Measurements from ENCODE around the gene CCDC102A. TPM values are rescaled to one million over a fixed set of nuclear protein-coding genes. Genes with fewer than 3 reads are reported as not detected.

CCDC102A gene
- total and polyA plus RNA-seq, 2 of the 13 experiments (the other 11 are each of a cell fraction or from before 2014, with no cell fraction given) = 2.1 to 2.8 TPM

GRCh38 chr16:57556941-57557541 lies 20.7 kb upstream of the CCDC102A start (continued):
- TF ChIP-seq NFAT5 (CRISPR knock-in tag; IDR thresholded peaks at IDR 0.05) (no peak), HNRNPL (IDR thresholded peaks at IDR 0.05; ENCODE audit: low read depth, low read length) (no peak)

- ATAC-seq (no peak), FAIRE-seq (no peak), DNase-seq (ENCODE audit: low spot score) (no peak)
- Histone ChIP-seq H3K27ac (ENCODE audit: extremely low read length, insufficient read depth, low read length) (no peak overlapping the region), H3K27me3 (ENCODE audit: control insufficient read depth in 1 of 2, insufficient read depth in 2 of 2, low read length in 2 of 2) (peaks cover 2 to 4% of the 10 kb centered on the region in 2 experiments; a peak in 2 of 5 replicates), H3K4me3 (replicated peaks in 1 of 3; ENCODE audit: insufficient read depth in 1 of 3, low read depth in 2 of 3, low read length in 3 of 3) (no peak overlapping the region), H3K79me2 (ENCODE audit: insufficient read depth, low read length) (no peaks in the 10 kb centered on the region), H3K4me2 (ENCODE audit: low read depth, low read length) (no peak overlapping the region), H3K9me3 (ENCODE audit: low read length) (no peaks in the 10 kb centered on the region), H3K36me3 (replicated peaks in 1 of 2; ENCODE audit: control insufficient read depth in 1 of 2, insufficient read depth in 2 of 2, low read length in 2 of 2) (no peaks in the 10 kb centered on the region), H2AFZ (ENCODE audit: low read length) (no peak overlapping the region), H4K20me1 (ENCODE audit: insufficient read depth, low read length) (no peaks in the 10 kb centered on the region), H3K4me1 (ENCODE audit: insufficient read depth, low read length) (no peaks in the 10 kb centered on the region), H3K9ac (ENCODE audit: insufficient read depth, low read depth, low read length) (no peak overlapping the region)
- intact Hi-C loops (cut with micrococcal nuclease; ENCODE audit: unreplicated experiment) (no loop called here), in situ Hi-C loops (cut with HindIII; ENCODE audit: extremely low pct_ligation_motif_present, low pct_unique_long_range_greater_than_20kb) (no loop called here)
- ChIA-PET CTCF (ENCODE audit: low intra/inter-chr PET ratio, low total read pairs) (no interaction called here), POLR2A (no interaction called here)
- no peak for TF ChIP-seq YY1 (IDR thresholded peaks at IDR 0.05; ENCODE audit: insufficient read depth, insufficient replicate concordance, low read depth, low read length)
- TF ChIP-seq FUBP1 (CRISPR knock-in tag; IDR thresholded peaks at IDR 0.05; ENCODE audit: borderline replicate concordance) = no peak
- no peak for TF ChIP-seq ESRRA (CRISPR knock-in tag; IDR thresholded peaks at IDR 0.05; ENCODE audit: low read depth)
- no TSS peak for BruUV-seq (replicated peaks)
- 50% methylated on average over 3 of the region's 3 CpGs for WGBS (ENCODE audit: low lambda C conversion rate)
Measured at GRCh38 chr16:57555831-57556230, 19.5 kb upstream of the CCDC102A start.

Data from HepG2 (cell line).